ENCODE data around the gene RASA3.

Gene RASA3

GRCh38 chr13:113955691-113956090, 176.7 kb downstream of the RASA3 start:
- DNase-seq: no peak

GRCh38 chr13:113955235-113955634, 177.2 kb downstream of the RASA3 start:
- DNase-seq: no peak

- no peak for DNase-seq
These were observed 178.2 kb downstream of the RASA3 start for GRCh38 chr13:113954046-113954835.

GRCh38 chr13:113953561-113953960, 178.9 kb downstream of the RASA3 start:
- no peak for DNase-seq

- no peak for DNase-seq
These were observed 179.4 kb downstream of the RASA3 start for GRCh38 chr13:113952983-113953520.

GRCh38 chr13:113952151-113952982, 180.1 kb downstream of the RASA3 start:
- DNase-seq: no peak

GRCh38 chr13:113951246-113951999, 181.0 kb downstream of the RASA3 start:
- DNase-seq: no peak

GRCh38 chr13:113950451-113951245, 181.8 kb downstream of the RASA3 start:
- DNase-seq: no peak

- no peak for DNase-seq
These were observed 182.9 kb downstream of the RASA3 start for GRCh38 chr13:113949546-113949945.

GRCh38 chr13:113948034-113948742, 184.2 kb downstream of the RASA3 start:
- DNase-seq: no peak

GRCh38 chr13:113947311-113948033, 185.0 kb downstream of the RASA3 start:
- DNase-seq: no peak

- no peak for DNase-seq
These were observed 185.8 kb downstream of the RASA3 start for GRCh38 chr13:113946409-113947181.

GRCh38 chr13:113945857-113946408, 186.5 kb downstream of the RASA3 start:
- DNase-seq: no peak

GRCh38 chr13:113943821-113944565, 188.4 kb downstream of the RASA3 start:
- no peak for DNase-seq

- no peak for DNase-seq
These were observed 189.8 kb downstream of the RASA3 start for GRCh38 chr13:113942591-113943103.

GRCh38 chr13:113941571-113942191, 190.7 kb downstream of the RASA3 start:
- DNase-seq: no peak

GRCh38 chr13:113939944-113940297, 192.5 kb downstream of the RASA3 start:
- DNase-seq: no peak

All from NCI-H1048 (cell line).